Fibroblast of lung (primary cell): ENCODE data around the gene CCDC179.

Experiments used
- EZH2 ChIP-seq: IDR thresholded peaks from 2 replicates; pipeline ENCODE4 v1.5.1; 2012; ENCODE audit warnings: low read length, control low read depth, mild to moderate bottlenecking; ENCODE audit errors: missing control alignments
- TF ChIP-seq, protein P1 (sequence below), 2 donors: IDR thresholded peaks in 1 of 2; conservative IDR thresholded peaks in 1 of 2; 1 replicate in 1 of 2; 2 replicates in 1 of 2; pipeline ENCODE4 v1.5.1; 2011 to 2012; ENCODE audit warnings: low read length in 2 of 2, control low read depth in 1 of 2, inconsistent platforms in 1 of 2, low read depth in 1 of 2, mild to moderate bottlenecking in 1 of 2

GRCh38 chr11:22846726-22847125, 13.5 kb downstream of the CCDC179 start:
- no peak for TF ChIP-seq EZH2
- TF ChIP-seq, protein P1, sequence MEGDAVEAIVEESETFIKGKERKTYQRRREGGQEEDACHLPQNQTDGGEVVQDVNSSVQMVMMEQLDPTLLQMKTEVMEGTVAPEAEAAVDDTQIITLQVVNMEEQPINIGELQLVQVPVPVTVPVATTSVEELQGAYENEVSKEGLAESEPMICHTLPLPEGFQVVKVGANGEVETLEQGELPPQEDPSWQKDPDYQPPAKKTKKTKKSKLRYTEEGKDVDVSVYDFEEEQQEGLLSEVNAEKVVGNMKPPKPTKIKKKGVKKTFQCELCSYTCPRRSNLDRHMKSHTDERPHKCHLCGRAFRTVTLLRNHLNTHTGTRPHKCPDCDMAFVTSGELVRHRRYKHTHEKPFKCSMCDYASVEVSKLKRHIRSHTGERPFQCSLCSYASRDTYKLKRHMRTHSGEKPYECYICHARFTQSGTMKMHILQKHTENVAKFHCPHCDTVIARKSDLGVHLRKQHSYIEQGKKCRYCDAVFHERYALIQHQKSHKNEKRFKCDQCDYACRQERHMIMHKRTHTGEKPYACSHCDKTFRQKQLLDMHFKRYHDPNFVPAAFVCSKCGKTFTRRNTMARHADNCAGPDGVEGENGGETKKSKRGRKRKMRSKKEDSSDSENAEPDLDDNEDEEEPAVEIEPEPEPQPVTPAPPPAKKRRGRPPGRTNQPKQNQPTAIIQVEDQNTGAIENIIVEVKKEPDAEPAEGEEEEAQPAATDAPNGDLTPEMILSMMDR (conservative IDR thresholded peaks at IDR 0.05 in 1 of 2, IDR thresholded peaks at IDR 0.05 in 1 of 2; ENCODE audit: low read depth in 1 of 2, low read length in 2 of 2) = no peak
